ENCODE measurements around the gene EDAR.

The EDAR gene

DNA sequence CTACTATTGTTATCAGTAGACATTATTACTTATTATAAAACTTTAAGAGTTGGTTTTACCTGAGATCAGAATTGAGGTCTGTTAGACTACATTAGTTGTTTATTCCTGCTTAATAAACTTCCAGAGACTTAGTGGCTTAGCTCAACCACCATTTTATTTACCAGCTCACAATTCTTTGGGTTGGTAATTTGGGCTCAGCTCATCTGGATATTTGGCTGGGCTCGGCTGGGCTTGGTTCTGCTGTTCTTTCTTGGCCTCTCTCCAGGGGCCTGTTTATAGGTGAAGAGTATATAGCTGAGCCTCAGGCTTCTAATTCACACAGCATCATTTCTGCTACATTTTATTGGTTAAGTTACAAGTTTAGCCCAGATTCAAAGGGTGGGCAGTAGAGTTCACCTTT, 134.5 kb downstream of the EDAR start:
- no peak for DNase-seq (ENCODE audit: low read depth, low spot score)

- DNase-seq (ENCODE audit: low read depth, low spot score): no peak
Measured at GRCh38 chr2:108853421-108853820, 135.6 kb downstream of the EDAR start.

- no peak for DNase-seq (ENCODE audit: low read depth, low spot score)
Measured at GRCh38 chr2:108852375-108852774, 136.6 kb downstream of the EDAR start.

GRCh38 chr2:108847000-108847399, 142.0 kb downstream of the EDAR start:
- no peak for DNase-seq (ENCODE audit: low read depth, low spot score)

DNA sequence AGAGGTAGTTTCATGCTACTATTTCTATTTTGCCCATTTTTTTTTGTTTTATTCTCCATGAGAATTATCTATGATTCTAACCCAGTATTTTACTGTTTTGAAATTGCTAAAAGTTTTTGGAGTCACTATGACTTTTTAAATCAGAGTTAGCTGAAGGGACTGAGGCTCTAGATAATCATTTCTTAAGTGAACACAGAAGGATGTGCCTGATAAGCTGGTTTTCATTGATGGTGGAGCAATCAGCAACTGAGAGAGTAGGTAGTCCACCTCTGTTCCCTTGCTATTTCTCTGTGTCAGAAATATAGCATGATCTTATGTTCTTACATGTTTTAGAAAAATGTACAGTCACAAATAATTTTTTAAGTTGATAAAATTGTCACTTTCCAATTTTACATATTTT, 143.1 kb downstream of the EDAR start:
- DNase-seq (ENCODE audit: low read depth, low spot score): no peak

Data from ELF-1 (cell line).